SK-N-DZ (cell line): ENCODE measurements around the gene ZNF646. TPM values are rescaled to one million over a fixed set of nuclear protein-coding genes. Genes with fewer than 3 reads are reported as not detected.
A peak's percentile ranks its signal among the peaks of the same experiment; 100 is the strongest.

ENCODE experiments used
- DNase-seq: peaks from one replicate; pipeline ENCODE4 v3.0.0-alpha.2; 2015; ENCODE audit warnings: low spot score
- polyA plus RNA-seq, 2 experiments: library from polyadenylated mRNA; depleted of rRNA; stranded (reverse); fragments of >200 nt; gene quantifications; 2 replicates each; pipeline ENCODE4 v1.2.3, GENCODE V29; 2014

ZNF646 gene
- polyA plus RNA-seq (2014; cell fraction: cytosol; rRNA removed), result 10.7 and 13.6 TPM in 2 replicates
- 15.1 and 17.0 TPM in 2 replicates for polyA plus RNA-seq (2014; cell fraction: nucleus; rRNA removed)

GRCh38 chr16:31073970-31074813 is at the start of gene ZNF646, which contains the start of gene ZNF668:
TSS of gene ZNF646 (plus strand) at chr16:31074422. CDS start at chr16:31076325, 1,903 bp downstream.
TSS of gene ZNF668 (minus strand) at chr16:31074240. CDS start at chr16:31064459, 9,781 bp downstream.
- DNase-seq, result peak; percentile 99

GRCh38 chr16:31025339-31025738 is 48.9 kb upstream of the ZNF646 start:
- no peak for DNase-seq

- DNase-seq, result no peak
These were observed 45.0 kb upstream of the ZNF646 start for GRCh38 chr16:31029272-31029671.

GRCh38 chr16:31031276-31031675 is 42.9 kb upstream of the ZNF646 start:
- no peak for DNase-seq

GRCh38 chr16:31032736-31033708 is 41.2 kb upstream of the ZNF646 start, which contains the start of gene STX4:
TSS of gene STX4 (plus strand) at chr16:31033558. CDS start at chr16:31033806, 248 bp downstream.
- peak; percentile 95 for DNase-seq

- DNase-seq, result peak; percentile 84
These were observed 40.3 kb upstream of the ZNF646 start for GRCh38 chr16:31033709-31034492.

GRCh38 chr16:31036691-31037090 is 37.5 kb upstream of the ZNF646 start:
- no peak for DNase-seq

- DNase-seq, result no peak
These were observed 35.2 kb upstream of the ZNF646 start for GRCh38 chr16:31038993-31039392.

GRCh38 chr16:31042866-31043265 is 31.4 kb upstream of the ZNF646 start:
- DNase-seq, result no peak

- no peak for DNase-seq
These were observed 30.9 kb upstream of the ZNF646 start for GRCh38 chr16:31043352-31043751.

- DNase-seq, result no peak
These were observed 30.2 kb upstream of the ZNF646 start for GRCh38 chr16:31043898-31044481.

GRCh38 chr16:31050280-31051030 is 23.8 kb upstream of the ZNF646 start:
- DNase-seq, result no peak

- no peak for DNase-seq
These were observed 22.1 kb upstream of the ZNF646 start for GRCh38 chr16:31052114-31052513.

- no peak for DNase-seq
These were observed 18.6 kb upstream of the ZNF646 start for GRCh38 chr16:31055613-31056012.

GRCh38 chr16:31061126-31061812 is 13.0 kb upstream of the ZNF646 start:
- DNase-seq, result no peak

- no peak for DNase-seq
These were observed 12.3 kb upstream of the ZNF646 start for GRCh38 chr16:31061813-31062440.

- no peak for DNase-seq
These were observed 10.8 kb upstream of the ZNF646 start for GRCh38 chr16:31063495-31063842.

- DNase-seq, result no peak
These were observed 10.2 kb upstream of the ZNF646 start for GRCh38 chr16:31063843-31064611.
